T1000 (cell line): Measurements from ENCODE around the gene RGPD4.
"Not testable (repeated sequence)": the region's sequence is repeated elsewhere in the genome, so short reads cannot be mapped to it uniquely, and the experiment has no call there.

Experiments used
- DNase-seq: peaks from one replicate; lab custom pipeline; 2025; ENCODE audit warnings: mixed read lengths; lab: John Stamatoyannopoulos, UW

The RGPD4 gene

GRCh38 chr2:107826749-107827148 lies at the start of gene RGPD4:
Gene RGPD4, plus strand, starts transcription at chr2:107826892. Its CDS starts 122 bp downstream, at chr2:107827014.
- DNase-seq: not testable (repeated sequence)

- DNase-seq: no peak
Observed at GRCh38 chr2:107777974-107778373, 48.7 kb upstream of the RGPD4 start.

GRCh38 chr2:107785756-107786155 lies 40.9 kb upstream of the RGPD4 start:
- DNase-seq: no peak

GRCh38 chr2:107790837-107791236 lies 35.9 kb upstream of the RGPD4 start:
- DNase-seq: no peak

GRCh38 chr2:107801498-107801897 lies 25.2 kb upstream of the RGPD4 start:
- no peak for DNase-seq

- no peak for DNase-seq
Observed at GRCh38 chr2:107804608-107805498, 21.8 kb upstream of the RGPD4 start.

- no peak for DNase-seq
Observed at GRCh38 chr2:107806901-107807300, 19.8 kb upstream of the RGPD4 start.

GRCh38 chr2:107807988-107808387 lies 18.7 kb upstream of the RGPD4 start:
- no peak for DNase-seq

GRCh38 chr2:107808959-107809358 lies 17.7 kb upstream of the RGPD4 start:
- DNase-seq: no peak

GRCh38 chr2:107809835-107810234 lies 16.9 kb upstream of the RGPD4 start:
- DNase-seq: no peak

GRCh38 chr2:107810734-107811133 lies 16.0 kb upstream of the RGPD4 start:
- no peak for DNase-seq

GRCh38 chr2:107811411-107811810 lies 15.3 kb upstream of the RGPD4 start:
- DNase-seq: no peak

GRCh38 chr2:107812006-107812405 lies 14.7 kb upstream of the RGPD4 start:
- DNase-seq: no peak

GRCh38 chr2:107817378-107817777 lies 9.3 kb upstream of the RGPD4 start:
- DNase-seq: no peak

- DNase-seq: no peak
Observed at GRCh38 chr2:107822302-107822701, 4.4 kb upstream of the RGPD4 start.

GRCh38 chr2:107824451-107825205 lies 2.1 kb upstream of the RGPD4 start:
- no peak for DNase-seq

GRCh38 chr2:107825206-107825563 lies 1.5 kb upstream of the RGPD4 start:
- no peak for DNase-seq

- not testable (repeated sequence) for DNase-seq
Observed at GRCh38 chr2:107829514-107829913, 2.8 kb downstream of the RGPD4 start.

- DNase-seq: not testable (repeated sequence)
Observed at GRCh38 chr2:107833152-107833551, 6.5 kb downstream of the RGPD4 start.

GRCh38 chr2:107833618-107834017 lies 6.9 kb downstream of the RGPD4 start:
- not testable (repeated sequence) for DNase-seq

GRCh38 chr2:107916121-107916520 lies 89.4 kb downstream of the RGPD4 start:
- not testable (repeated sequence) for DNase-seq

GRCh38 chr2:107916696-107917370 lies 90.1 kb downstream of the RGPD4 start:
- not testable (repeated sequence) for DNase-seq
